ENCODE results near the gene TMEM132C.

Gene TMEM132C

DNA sequence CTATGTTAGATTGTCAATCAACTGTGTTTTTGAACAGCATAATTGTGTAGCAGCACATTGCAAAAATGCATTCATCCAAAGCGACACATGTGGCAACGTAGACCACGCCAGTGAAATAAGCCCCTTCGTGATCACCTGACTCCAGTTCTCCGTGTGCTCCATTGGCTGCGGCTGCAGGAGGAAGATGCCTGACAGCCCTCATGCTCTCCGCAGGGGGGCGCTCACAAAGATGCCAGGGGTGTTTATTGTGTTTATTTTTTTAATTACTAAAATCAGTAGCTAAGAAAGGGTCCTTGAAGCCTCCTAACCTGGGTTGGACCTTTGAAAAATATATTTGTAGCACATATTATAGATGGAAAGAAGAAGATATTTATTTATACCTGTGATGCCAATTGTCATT, 440.5 kb downstream of the TMEM132C start:
- DNase-seq (ENCODE audit: low read depth in 2 of 2) = no peak

DNA sequence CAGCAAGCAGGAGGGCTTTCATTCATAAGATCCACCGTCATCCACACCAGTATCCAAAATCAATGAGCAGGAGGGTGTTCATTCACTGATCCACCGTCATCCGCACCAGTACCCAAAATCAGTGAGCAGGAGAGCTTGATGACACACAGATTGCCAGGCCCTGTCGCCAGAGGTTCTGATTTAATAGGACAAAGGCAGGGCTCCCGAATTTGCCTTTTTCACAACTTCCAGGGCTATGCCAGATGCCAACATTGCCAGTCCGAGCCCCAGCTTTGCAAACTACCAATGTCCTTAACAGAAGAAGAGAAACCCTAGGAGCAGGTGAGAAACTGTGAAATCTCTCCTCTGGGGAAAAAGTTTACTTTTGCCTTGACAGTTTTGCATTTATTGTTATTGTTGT, 441.8 kb downstream of the TMEM132C start:
- no peak for DNase-seq (ENCODE audit: low read depth in 2 of 2)

DNA sequence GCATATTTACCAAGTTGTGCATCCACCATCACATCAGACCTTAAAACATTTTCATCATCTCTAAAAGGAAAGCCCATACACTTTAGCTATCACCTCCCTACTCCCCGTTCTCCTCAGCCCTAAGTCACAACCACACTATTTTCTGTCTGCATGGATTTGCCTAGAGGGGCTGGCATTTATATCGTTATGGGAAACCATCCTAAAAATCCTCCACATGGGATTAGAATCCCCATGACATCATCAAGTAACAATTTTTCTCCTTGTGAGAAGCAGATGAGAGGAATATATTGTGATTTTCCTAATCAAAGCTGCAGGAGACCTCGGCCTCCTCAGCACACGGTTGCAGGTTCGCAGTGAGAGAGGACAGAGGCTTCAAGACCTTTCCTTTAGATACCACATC, 442.7 kb downstream of the TMEM132C start:
- DNase-seq (ENCODE audit: low read depth in 2 of 2) = no peak

DNA sequence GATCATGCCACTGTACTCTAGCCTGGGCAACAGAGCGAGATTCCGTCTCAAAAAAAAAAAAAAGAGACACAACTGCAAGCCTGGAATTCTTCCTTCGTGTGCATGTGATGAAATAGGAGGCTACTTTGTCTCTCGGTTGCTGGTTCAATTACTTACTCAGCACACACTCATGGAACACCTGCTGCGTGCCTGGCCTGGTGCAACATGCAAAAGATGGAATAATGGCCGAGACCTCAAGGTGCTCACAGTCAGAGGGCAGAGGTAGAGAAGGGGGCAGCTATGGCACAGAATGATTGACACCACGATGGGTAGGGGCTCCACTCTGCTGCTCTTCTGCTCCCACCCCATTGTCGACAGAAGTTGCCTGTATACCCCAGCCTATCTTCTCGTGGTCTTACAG, 444.5 kb downstream of the TMEM132C start:
- DNase-seq (ENCODE audit: low read depth in 2 of 2) = no peak

DNA sequence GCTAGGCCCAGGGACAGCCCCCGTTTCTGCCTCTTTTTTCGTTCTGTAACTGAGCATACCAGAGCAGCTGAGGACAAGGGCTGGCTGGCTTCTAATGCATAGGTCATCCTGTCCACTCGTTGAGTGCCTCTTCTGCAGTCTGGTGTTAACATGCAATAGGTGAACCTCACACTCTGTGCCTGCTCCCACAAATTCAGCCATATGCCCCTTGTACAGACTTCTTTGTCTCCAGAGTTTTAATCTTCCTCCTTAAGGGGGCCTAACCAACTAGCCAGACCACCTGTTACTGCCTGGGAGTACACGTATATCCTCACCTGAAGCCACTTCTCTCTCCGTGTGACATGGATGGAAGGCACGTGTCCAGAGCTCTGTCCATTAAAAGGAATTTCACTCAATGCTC, 445.7 kb downstream of the TMEM132C start:
- DNase-seq (ENCODE audit: low read depth in 2 of 2) = no peak

DNA sequence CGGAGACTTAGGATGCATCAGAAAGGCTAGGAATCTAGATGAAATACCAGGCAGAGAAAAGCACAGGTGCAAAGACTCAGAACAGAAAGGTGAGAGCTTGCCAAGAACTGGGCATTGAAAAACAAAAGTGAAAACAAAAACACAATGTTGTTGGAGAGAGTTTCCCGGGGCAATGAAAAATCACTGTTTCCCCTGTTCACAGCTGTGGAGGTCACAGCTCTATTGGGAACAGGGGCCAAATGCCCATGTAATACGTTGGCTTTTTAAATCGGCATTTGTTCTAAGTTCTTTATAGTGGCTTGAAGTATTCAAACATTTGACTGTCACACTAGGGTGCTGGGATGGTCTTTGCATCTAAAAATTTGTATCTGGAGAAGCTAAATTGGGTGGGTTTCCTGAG, 448.5 kb downstream of the TMEM132C start:
- DNase-seq (ENCODE audit: low read depth in 2 of 2) = no peak

DNA sequence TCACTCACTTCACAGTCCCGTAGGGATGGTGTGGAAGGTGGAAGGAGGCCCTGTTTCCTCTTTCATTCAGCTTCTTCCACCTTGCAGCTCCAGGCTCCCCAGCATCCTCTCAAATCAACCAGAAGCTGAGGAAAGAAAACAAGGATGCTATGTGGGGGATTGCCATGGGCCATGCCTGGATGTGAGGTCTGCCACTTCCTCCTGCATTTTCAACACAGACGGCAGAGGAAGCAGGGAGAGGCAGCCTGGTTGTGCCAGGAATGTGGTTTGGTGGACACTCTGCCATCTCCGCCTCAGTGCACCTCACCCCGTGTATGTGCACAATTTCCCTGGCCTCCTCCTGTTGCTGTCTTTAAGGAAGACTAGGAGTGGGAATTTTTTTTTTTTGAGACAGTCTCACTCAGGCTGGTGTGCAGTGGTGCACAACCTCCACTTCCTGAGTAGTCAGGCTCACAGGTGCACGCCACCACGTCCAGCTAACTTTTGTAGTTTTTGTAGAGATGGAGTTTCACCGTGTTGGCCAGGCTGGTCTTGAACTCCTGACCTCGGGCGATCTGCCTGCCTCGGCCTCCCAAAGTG, 457.6 kb downstream of the TMEM132C start:
- DNase-seq (ENCODE audit: low read depth in 2 of 2) = no peak

DNA sequence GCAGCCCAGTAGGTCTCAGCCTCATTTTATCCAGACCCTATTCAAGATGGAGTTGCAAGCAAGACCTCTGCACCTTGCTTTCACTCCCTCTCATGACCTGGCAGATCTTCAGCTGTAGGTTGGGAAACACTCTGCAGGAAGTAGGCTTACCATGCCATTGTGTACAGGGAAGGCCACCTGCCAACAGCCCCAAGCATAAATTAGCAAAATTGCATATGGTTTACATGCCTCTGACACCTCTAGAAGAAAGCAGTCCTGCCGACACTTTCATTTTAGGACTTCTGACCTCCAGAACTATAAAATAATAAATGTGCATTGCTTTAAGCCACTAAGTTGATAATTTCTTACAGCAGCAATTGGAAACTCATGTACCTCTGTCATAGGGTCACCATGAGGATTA, 459.9 kb downstream of the TMEM132C start:
- no peak for DNase-seq (ENCODE audit: low read depth in 2 of 2)

DNA sequence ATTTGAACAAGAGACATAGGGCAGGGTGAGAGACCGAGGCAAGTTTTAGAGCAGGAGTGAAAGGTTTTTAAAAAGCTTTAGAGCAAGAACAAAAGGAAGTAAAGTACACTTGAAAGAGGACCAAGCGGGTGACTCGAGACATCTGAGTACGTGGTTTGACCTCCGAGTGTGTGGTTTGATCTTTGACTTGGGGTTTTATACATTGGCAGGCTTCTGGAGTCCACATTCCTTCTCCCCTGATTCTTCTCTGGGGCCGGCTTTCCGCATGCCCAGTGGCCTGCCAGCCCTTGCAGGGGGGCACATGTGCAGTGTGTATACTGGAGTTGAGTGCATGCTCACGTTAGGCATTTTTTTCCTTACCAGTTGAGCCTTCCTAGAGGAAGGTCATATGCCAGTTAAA, 460.5 kb downstream of the TMEM132C start:
- DNase-seq (ENCODE audit: low read depth in 2 of 2) = no peak

DNA sequence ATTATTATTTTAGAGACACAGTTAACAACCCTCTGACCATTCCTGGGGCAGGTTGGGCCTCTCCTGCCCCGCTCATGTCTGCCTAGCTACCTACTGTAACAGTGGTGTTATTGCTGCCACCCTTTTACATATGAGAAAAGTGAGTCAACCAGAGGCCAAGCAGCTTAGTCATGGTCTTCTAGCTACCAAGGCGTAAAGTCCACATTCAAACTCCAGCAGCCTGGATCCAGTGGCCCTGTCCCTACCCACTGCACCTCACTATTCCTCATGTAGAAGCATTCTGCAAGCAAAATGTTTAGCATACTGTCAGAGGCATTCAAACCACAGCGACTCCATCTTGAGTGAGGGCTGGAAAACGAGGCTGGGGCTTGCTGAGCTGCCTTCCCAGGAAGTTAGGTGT, 461.0 kb downstream of the TMEM132C start:
- DNase-seq (ENCODE audit: low read depth in 2 of 2) = no peak

DNA sequence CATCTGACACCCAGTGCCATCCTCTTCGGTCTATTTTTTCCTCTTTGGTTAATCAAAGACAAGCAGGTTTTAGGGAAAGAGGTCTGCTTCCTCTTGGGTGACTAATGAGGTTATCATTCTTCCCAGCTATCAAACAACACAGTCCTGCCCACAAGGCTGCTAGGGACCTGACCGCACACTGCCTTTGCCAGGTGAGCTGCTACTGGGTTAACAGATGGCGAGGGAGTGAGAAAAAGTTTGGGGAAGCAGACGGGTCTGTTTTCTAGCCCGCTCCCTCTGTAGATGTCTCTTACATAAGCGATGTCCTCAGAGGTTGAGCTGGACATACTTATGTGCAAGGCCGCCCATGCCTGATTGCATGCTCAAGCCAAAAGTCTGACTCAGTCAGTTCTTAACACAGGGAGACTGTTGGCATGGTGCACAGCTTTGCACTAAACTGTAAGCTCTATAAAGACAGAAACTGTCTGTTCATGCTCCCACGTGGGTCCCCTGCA, 462.7 kb downstream of the TMEM132C start:
- no peak for DNase-seq (ENCODE audit: low read depth in 2 of 2)

DNA sequence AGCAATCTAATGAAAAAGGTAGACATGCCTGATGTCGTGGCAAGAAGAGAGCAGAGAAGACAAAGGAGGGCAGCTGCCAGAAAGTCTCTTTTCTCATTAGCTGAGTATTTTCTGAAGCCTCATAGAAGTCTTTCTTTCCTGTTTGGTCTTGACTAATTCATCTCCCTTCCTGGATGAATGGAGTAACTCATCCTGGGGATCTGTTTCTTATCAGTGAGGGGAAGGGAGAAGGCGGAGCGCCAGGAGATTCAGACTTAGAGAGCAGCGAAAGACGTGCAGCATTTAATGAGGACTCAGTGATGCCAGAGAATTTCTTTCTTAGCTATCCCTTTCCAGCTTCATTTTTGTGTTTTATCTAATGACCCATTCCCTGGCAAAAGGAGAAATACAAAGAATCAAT, 467.4 kb downstream of the TMEM132C start:
- DNase-seq (ENCODE audit: low read depth in 2 of 2) = no peak

DNA sequence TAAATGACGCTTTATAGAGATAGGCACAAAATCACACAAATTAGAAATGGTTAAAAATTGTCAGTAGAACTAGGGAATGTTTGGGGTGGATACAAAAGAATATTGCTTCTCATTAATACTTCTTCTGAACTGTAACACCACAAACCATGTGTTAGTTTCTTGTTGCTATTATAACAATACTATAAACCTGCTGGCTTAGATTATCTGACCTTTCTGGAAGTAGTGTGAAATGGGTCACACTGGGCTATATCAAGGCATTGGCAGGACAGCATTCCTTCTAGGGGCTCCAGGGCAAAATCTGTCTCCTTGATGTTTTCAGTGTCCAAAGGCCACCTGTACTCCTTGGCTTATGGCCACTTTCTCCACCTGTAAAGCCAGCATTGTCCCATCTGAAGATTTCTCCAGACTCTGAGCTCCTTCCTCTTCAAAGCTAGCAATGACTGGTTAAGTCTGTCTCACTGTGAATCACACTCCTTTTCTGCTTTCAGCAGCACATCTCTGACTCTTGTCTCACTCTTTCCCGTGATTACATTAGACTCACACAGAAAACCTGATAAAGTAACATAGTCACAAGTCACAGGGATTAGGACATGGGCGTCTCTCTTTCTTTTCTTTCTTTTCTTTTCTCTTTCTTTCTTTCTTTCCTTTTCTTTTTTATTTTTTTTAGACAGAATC, 470.5 kb downstream of the TMEM132C start:
- DNase-seq (ENCODE audit: low read depth in 2 of 2) = no peak

DNA sequence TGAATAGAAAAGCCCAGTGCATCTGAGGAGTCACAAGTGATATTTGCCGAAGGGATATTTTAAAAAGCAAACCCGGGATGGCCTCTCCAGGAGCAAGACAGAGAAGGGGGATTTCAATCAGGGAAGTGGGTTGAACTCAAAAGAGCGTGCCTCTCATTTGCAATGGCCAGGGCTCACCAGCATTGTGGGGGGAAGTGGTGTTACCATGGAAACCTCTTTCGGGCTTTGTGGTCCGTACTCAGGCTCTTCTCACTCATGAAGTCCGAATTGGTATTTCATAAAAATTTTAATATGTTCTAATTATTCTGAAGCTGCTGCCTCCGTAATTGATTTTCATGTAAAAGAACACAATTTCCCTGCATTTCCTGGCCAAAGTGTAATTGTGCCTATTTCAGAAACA, 476.9 kb downstream of the TMEM132C start:
- DNase-seq (ENCODE audit: low read depth in 2 of 2) = no peak

DNA sequence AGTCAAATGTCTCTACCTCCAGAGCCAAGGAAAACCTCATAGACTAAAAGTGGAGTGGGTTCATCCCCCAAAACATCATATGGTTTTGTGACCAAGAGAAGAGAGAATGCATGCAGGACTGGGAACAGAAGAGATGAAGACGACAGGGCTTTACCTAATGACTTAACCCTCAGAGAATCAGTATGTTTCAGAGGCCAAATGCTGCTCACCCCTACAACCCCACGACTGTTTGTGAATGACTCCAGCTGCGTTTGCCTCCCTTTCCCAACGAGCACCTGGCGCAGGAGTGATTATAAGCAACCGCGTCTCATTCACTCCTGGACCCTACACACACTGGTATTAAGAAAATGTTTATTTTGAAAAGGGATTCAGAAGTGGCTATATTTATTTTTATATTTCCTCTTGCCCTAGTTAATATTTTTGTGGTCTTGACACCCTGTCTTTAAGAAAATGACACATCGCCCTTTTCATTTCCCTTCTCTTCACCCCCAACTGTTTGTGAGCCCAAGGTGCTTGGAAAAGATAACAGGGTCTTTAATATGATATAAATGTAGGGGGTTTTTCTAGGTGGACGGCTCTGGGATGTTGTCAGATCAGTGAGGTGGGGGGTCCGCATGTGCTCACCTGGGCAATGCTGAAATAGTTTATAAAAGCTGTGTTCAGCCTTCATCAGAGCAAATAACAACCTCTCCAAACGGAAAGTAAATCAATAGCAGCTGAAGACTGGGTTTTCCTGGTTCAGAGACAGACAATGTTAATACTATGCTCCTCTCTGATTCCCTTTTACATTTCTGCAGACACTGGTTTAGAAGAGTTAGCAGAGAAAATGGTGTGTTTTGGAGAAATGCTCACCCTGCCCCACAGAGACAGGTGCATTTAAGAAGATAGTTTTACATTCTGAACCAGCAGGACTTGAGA, 479.1 kb downstream of the TMEM132C start:
- DNase-seq (ENCODE audit: low read depth in 2 of 2) = no peak

DNA sequence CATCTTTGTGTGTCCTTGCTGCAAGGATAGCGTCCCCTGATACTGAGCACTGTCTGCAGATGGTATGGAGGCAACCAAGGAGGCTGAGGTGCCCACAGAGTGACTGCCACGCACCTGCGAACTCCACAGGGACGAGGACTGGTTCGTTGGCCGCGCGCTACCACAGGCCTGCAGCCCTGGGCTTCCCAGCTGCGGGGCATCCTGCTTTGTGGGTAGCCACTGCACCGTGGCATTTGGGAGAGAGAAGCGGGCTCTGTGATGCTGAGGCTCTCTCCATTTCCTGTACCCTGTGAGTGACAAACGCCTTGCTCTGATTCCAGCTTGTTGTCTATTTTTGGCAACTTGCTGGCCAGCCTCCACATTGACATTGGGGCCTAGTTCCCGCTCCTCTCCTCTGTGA, 480.5 kb downstream of the TMEM132C start:
- DNase-seq (ENCODE audit: low read depth in 2 of 2) = no peak

DNA sequence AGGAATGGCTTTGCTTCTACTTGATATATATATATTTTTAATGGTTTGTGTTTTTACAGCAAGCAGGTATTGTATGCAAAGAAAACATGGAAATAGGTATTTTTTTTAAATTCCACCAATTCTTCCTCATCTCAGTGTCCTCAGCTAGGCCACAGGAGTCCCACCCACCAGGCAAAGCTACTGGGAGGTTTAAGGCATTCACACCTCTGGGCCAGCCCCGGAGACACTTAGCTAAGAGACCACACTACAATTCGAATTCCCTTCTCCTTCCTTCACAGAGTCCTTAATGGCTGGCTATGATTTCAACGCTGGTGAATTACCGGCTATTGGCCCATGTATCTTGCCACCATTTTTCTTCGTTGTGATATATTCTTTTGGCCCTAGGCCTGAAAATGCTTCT, 485.4 kb downstream of the TMEM132C start:
- DNase-seq (ENCODE audit: low read depth in 2 of 2) = no peak

DNA sequence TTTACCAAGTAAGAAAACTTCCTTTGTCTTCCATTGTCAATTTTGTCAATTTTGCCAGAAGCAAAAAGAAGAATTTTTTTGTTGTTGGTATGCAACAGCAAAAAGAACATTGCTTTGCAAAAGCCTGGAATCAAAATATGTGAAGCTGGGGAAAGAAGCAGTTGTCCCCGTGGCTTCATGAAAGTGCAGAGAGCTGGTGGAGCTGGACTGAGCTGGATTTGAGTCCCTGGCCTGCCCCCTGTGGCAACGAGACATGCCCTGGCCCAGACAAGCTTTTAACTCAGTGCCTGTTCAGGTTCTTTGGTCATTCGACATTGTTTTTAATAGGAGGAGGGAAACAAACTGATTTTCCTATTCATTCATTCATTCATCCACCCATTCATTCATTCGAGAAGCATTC, 486.5 kb downstream of the TMEM132C start:
- DNase-seq (ENCODE audit: low read depth in 2 of 2) = no peak

DNA sequence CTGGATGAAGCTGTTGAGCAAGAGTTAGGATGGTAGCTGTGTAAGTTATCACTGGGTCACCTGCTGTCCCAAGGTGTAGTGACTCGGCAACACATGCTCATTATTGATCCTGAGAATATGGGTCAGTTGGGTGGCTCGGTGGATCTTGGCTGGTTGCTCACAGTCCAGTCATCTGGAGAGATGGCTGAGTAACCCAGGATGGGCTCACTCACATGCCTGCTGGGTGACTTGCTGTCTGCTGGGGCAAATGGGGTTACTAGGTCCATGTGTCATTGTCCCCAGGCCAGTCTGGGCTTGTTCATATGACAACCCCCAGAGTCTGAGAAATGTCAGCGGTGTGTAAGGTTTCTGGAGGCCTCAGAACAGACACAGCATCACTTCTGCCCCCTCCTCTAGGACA, 487.3 kb downstream of the TMEM132C start:
- no peak for DNase-seq (ENCODE audit: low read depth in 2 of 2)

DNA sequence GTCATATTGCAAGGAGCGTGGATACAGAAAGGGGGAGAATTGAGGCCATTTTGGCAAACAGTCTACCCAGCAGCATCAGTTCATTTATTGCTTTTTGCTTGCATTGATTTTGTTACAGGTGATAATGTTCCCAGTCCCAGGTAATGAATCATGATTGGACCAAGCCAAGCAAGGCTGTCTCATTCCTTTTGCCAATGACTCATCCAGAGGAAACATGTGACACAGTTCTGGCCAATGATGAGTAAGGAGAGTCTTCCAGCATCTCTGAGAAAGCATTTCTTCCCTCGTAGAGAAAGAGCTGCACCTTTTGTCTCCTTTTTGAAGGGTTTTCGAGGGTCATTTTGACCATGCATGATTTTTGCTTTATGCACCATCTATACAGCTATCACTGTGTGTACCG, 488.6 kb downstream of the TMEM132C start:
- no peak for DNase-seq (ENCODE audit: low read depth in 2 of 2)

Data from stimulated activated CD4-positive, alpha-beta T cell treated with anti-CD3 and anti-CD28 coated beads, Interleukin-1b, Interleukin-23, amount 100 ng/mL, for 4 hours (primary cell).